H1 (cell line): ENCODE measurements around the gene ARHGEF25. TPM values are rescaled to one million over a fixed set of nuclear protein-coding genes. Genes with fewer than 3 reads are reported as not detected.

Experiments
- GTF2F1 ChIP-seq: IDR thresholded peaks from 2 replicates; pipeline ENCODE4 v1.6.1; 2012; ENCODE audit warnings: low read depth, low read length, improper control_type of control experiment, borderline replicate concordance
- RXRA ChIP-seq: IDR thresholded peaks from 2 replicates; pipeline ENCODE4 v1.6.1; 2011; ENCODE audit warnings: low read depth, mild to moderate bottlenecking, low read length, moderate library complexity; ENCODE audit not compliant: insufficient read depth
- polyA plus RNA-seq, 7 experiments: library from polyadenylated mRNA; depleted of rRNA in 3 of 7; stranded (reverse) in 5 of 7; unstranded in 2 of 7; fragments of >200 nt in 5 of 7; fragments of 200-250 nt in 2 of 7; gene quantifications; 1 replicate in 5 of 7; 2 replicates in 1 of 7; 4 replicates in 1 of 7; pipeline versions ENCODE4 v1.2.1 to v1.2.3, GENCODE V29; 2011 to 2013; ENCODE audit warnings: missing spikeins in 2 of 7, mixed read lengths in 2 of 7
- total RNA-seq: library from RNA; stranded (reverse); fragmentation: NEBNext Ultra II Directional; extraction: Animal tissue kit (Norgen Biotek cat#: 25700); gene quantifications from 2 replicates; pipeline ENCODE4 v1.2.1, GENCODE V29; 2021

ARHGEF25 gene
- total and polyA plus RNA-seq, 2 of the 8 experiments (the other 6 are each of a cell fraction or from before 2014, with no cell fraction given): 5.9 to 8.8 TPM

- TF ChIP-seq GTF2F1 (no peak), RXRA (no peak)
Measured at GRCh38 chr12:57607958-57608663, 3.1 kb upstream of the ARHGEF25 start (continued).
